DMS153 (cell line): Measurements from ENCODE around the gene TADA3.

Experiments
- DNase-seq: peaks from one replicate; lab custom pipeline; 2025; lab: John Stamatoyannopoulos, UW

TADA3 gene

DNA sequence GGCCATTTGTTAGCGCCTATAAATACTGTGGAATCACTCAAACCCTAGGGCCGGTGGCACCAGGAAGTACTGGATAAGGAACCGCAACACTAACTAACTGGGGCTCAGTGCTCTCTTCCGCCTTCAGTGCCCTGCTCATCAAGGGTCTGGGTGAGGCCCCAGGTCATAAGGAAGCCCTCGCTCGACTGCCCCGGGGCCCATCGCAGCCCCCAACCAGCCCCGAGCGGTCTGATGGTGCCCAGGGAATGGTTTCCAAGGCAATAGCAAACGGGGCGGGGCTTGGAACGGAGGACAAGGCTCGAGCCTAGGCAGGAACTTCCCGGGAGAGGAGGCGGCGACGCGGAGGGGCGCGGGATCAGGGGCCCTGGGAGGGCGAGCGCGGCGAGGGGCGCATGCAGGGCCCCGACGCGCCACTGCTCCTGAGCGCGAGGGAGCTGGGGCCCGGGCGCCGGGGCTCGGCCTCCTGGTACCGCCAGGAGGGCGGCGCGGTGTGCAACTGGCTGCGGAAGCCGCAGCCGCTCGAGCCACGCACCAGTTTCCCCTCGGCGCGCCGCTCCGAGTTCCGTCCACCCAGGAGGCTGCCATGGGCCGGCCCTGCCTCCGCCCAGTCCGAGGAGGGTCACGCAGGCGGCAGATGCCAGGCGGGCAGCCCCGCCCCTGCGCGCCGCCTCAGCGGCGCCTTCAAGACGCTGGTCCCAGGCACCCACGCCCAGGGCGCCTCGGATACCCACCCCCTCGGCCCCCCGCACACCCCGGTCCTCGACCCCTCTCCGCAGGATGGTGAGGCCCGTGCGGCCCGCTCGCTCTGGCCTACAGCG lies 17.6 kb upstream of the TADA3 start, which contains the start of gene TTLL3:
Gene TTLL3 (plus strand): TSS at position 648 of the 818 bp plus-strand sequence. CDS start 400 bp downstream, outside the sequence.
- DNase-seq: no peak

DNA sequence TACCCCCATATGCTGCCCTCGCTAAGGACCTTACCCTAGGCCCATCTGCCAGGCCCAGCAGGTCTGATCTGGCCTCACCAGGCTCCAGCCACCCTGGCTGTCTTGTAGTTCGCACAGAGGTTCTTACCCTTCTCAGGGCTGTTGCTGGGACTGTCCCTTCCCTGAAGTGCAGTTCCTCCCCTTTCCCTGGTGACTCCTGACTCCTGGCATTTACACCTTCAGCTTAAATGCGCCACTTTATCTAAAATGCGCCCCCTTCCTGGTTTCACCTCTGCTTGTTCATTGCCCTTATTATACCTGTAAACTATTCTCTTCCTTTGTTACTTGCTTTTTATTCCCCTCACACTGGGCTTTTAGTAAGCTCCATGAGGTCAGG lies 17.0 kb upstream of the TADA3 start:
- no peak for DNase-seq

DNA sequence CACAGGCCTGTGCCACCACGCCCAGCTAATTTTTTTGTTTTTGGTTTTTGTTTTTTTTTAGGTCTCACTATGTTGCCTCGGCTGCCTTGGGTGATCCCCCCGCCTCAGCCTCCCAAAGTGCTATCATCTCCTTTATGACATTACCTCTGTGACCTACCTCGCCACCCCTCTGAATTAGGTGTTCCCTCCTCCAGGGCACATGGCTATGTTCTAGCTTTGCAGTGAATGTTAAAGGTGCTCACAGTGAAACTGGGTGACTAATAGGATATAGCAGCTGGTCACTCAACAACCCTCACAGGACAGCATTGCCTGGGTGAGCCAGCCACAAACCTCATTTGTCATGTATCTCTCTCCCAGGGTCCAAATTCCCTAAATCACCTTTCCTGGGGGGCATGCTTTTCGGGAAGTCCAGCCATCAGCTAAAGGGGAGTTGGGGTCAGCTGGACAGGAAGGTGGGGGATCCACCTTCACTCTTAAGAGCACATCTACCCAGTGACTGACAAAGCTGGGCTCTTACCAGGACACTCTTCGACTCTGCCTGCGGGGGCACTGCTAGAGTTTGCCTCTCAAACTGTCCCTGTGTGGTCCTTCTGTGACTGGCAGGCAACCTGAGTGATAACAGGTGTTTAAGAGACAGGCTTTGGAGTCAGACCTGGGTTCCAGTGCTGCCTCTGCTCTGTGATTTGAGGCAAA lies 16.2 kb upstream of the TADA3 start:
- DNase-seq: no peak

DNA sequence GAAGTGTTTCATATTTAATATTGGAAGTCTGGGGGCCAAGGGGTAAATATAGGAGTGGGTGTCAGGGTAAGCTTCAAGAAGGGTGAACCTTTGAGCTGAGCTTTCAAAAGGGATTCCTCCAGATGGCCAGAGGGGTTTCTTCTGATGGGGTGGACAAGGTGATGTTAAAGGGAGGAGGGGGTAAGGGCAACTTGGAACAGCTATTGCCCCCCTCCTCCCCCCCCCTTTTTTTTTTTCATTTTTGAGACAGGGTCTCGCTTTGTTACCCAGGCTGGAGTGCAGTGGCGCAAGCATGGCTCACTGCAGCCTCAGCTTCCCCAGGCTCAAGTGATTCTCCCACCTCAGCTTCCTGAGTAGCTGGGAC lies 15.7 kb upstream of the TADA3 start:
- DNase-seq: no peak

DNA sequence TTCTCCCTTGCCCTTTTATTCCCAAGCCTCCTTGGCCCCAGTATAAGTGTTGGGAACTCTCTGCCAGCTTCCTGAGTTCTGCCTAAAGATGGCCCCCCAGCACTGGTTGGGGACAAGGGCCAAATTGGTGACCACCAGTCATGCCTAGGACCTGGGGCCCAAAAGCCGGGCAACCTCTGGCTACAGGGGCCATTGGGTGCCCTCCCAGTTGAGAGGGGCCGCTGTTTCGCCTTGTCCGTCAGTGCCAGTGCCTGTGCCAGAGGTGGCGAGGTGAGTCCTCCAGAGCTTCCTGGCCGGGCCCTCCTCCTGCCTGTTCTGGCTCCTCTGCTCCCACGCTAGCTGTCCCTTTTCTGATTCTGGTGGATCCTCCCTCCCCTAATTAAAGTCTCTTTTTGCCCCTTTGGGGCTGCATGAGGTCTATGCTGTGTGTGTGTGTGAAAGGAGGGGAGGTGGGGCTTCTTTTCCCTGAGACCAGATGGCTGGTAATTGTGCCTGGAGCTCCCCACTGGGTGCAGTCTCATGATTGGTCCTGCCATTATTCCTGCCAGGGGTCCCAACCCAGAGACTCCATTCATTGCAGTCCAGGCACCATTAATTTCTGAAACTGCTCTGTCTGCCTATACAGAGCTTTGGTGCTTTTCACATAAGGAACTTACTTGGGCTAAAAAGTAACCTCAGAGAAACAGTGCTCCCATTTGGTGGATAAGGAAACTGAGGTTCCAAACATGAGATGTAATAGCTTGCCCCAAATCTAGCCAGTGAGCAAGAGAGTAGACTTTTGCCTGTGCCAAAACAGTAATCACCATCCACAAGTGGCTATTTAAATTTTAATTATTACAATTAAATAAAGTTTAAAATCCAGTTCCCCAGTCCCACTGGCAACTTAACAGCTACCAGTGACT lies 14.7 kb upstream of the TADA3 start:
- DNase-seq: no peak

DNA sequence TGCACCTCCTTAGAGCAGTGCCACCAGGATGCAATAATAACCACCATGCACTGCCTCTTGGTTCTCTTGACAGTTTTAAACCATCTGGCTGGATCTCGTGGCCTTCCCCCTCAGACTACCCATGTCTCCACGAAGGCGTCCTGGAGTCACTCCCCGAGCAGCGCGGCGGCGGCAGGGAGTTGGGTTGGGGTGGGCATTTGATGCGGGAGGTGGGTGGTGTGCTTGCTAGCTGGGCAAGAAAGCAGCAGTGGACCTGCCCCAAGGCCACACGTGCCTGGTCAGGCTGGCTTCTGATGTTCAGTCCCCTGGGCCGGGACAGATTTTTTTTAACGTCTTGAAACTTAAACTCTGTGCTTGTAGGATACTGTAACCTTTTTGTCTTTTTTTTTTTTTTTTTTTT lies 13.9 kb upstream of the TADA3 start:
- no peak for DNase-seq

DNA sequence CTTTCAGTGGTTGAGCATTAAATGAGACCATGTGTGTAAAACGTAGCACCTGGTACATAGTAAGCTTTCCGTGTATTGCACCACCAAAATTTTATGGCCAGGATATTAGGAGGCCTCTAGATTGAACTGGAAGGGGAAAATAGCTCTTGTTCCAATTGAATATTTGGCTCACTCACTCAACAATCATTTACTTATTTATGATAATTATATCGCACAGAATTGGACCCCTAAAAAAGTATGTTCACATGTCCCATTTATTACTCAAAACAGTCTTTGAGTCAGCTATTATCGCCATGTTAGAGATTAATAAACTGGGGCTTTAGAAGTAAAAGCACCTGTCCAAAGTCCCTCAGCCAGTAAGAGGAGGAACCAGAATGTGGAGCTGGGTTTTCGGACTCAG lies 12.7 kb upstream of the TADA3 start:
- DNase-seq: no peak

DNA sequence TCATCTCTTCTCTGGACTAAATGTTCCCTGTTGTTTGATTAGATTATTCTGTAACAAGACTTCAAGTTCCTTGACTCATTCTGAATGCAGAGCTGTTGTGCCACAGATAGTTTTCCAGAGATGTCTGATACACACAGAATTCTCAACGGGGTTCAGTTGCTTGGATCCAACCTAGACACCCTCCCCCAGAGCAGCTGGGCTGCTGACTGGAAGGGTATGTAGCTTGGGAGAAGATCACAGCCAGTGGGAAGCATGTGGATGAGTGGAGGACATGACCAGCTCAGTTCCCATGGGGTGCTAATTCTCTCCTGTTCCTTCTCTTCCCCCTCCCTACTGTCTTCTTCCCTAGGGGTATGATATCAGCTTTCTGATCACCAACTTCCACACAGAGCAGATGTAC lies 11.2 kb upstream of the TADA3 start:
- DNase-seq: no peak

DNA sequence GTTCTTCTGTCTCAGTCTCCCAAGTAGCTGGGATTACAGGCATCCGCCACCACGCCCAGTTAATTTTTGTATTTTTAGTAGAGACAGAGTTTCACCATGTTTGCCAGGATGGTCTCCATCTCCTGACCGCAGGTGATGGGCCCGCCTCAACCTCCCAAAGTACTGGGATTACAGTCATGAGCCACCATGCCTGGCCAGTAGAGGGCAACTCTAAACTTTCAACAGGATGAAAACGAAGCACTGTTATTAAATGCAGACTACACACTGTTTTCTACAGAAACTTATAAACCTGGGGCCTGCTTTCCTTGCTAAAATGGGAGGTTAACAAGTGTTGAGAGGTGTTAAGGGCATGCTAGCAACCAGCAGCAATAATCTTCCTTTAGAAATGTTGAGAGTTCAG lies 8.3 kb upstream of the TADA3 start:
- no peak for DNase-seq

DNA sequence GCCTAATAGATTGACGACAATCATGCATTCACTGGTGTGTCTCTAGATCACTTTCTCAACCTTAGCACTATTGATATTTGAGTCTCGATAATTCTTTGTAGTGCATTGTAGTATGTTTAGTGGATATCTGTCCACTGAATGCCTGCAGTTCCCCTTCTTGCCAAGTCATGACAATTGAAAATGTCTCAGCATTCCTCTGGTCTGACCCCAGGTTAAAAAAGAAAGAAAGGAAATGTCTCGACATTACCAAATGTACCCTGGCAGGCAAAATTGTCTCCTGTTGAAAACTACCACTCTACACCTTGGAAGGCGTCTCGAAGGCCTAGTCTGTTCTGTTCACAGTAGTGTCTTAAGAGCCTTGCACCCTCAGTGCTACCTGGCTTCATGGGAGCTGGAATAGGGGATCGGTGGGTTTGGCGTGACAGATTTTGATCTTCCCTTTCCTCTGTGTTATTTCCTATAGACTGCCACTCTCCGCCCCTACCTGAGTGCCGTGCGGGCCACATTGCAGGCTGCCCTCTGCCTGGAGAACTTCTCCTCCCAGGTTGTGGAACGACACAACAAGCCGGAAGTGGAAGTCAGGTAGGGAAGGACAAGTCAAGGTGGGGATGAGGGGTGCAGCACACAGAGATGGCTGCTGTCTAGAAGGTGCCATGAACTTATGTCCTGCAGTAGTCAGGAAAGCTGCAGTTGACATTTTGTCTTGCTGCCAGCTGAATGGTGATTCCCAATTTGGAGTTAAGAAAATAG lies 5.1 kb upstream of the TADA3 start:
- DNase-seq: no peak

DNA sequence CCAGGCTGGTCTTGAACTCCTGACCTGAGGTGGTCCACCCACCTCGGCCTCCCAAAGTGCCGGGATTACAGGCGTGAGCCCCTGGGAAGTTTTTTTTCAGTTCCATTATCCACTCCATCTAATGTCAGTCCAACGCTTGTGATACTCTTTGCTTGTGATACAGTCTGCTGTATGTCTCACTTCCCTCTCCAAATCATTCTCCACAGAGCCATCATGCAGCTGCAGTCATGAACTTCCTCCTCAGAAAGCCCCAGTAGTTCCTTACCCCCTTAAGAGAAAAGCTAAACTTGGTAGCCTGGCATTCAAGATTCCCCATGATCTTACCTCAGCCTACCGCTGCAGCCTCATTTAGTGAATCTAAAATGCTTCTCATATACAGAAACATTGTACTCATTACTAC lies 2.9 kb upstream of the TADA3 start:
- no peak for DNase-seq

DNA sequence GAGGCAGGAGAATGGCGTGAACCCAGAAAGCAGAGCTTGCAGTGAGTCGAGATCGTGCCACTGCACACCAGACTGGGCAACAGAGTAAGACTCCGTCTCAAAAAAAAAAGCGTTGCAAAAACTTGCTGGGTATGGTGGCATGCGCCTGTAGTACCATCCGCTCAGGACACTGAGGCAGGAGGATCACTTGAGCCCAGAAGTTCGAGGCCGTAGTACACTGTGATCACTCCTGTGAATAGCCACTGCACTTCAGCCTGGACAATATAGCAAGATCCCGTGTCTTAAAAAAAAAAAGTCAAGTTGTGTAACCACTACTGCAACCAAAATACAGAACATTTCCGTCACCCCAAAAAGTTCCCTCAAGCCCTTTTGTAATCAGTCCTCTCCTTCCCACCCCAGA lies 2.1 kb upstream of the TADA3 start:
- DNase-seq: no peak

DNA sequence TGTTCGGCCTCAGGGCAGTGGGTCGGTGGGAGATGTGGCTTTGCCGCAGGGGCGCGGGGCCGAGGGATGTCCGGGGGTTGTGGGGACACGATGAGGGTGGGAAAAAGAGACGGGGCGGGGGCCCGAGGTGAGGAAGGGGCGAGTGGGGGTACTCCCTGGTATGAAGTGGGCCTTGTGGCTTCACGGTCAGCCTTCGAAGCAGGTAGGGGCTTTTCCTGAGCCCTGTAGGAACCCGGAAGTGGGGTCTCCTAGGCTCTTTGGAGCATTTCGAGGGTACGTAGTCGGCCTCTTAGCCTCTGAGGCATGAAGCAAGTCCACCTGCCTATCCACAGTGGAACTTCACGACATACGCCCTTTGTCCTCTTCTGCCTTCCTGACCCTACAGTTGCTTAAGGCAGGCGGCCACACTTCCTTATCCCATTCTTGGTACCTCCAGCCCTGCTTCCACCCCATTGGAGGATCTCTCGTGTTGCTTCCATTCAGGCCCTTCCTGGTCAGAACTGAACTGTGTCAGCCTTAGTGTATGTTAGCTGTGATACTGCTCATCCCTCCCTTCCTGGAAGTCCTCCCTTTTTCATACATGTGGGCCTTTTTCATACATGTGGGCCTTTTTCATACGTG lies 998 bp upstream of the TADA3 start:
- DNase-seq: no peak

DNA sequence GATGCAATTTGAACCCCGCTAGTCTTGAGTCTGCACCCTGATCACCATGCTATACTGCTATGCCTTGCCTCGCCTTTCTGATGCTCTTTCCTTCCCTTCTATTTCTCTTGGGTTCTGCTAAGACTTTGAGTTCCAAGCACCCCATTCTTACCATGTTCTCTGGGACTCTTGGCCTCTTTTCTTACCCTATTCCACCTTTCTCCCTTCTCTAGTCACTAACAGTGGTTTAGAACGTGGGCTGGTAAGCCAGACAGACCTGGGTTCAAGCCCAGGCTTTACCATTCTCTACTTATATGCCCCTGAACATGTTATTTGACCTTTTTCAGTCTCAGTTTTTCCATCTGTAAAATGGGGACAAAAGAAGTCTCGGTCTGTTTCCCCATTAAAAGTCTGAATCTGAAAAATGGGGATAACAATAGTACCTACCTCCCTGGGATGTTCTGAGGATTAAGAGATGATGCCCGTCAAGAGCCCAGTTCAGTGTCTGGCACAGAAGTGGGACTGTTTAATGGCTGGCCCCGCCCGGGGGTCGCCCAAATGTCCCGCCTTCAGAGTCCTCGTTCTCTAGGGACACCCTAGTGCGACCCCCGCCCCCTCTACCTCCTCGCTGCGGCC lies 376 bp downstream of the TADA3 start:
- DNase-seq: no peak

DNA sequence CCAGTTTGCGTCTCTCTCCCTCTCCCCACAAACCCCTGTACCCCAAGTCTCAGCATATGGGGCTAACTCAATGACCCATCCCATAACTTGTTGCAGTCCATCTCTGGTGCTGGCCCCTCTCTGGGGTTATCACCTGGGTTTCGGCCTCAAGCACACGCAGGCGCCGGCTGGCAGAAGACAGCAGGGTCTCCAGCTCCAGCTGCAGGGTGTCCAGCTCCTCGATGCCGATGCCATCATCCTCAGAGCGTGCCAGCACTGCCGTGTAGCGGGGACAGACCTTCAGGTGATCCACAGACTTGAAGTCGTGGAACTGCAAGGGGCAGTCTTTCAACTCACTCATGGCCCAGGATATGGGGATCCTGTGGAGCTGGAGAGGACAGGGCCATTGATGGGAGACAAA lies 1.1 kb downstream of the TADA3 start:
- DNase-seq: no peak

DNA sequence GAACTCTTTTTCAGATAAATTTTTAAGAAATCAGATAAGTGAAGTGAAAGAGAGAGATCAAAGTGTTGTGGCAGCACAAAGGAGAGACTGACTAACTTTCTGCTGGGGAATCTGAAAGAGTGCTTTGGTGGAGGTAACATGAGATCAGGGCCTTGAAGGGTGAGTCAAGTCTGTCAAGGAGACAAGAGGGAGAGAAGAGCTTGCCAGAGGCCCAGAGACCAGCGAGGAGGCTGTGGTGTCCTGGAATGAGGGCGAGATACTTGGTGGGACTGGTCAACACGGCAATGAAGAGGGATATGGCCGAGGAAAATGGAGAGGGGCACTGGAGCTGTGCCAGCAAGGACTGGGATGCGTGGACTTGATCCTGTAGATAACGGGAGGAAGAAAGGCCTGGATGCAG lies 4.6 kb downstream of the TADA3 start:
- DNase-seq: no peak

DNA sequence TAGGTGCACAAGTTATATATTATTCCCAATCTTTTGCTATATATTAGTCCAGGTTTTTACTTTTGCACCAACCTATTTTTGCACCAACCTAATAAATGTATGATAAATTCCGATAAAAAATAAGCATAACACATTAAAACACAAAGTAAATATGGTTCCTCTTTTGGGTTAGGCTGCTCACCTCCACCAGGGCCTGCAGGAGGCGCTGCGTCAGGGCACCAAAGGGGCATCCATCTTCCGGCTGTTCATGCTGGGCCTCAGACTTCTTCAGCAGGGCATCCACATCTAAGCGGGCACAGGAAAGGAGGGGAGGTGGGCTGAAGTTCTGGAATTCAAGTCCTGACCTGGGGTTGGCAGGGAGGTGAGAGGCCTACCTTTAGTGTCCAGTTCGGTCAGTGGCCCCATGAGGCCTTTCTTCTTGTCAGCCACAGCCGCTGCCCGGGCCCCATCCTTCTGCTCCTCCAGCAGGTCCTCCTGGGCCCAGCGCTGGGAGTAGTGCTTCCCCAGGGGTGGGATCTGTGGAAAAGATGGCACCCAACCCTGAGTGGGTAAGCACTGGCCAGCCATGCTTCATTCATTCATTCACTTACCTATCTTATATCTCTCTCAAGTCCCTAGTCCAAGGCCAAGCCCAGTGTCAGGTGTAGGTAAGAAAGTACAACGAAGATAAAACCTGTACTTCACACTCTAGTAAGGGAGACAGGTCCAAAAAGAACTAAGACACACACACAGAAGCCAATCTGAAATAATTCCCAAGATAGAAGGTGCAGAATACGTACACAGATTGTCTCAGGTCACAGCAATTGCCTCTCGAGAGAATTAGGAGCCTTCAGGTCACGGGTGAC lies 5.2 kb downstream of the TADA3 start:
- no peak for DNase-seq

DNA sequence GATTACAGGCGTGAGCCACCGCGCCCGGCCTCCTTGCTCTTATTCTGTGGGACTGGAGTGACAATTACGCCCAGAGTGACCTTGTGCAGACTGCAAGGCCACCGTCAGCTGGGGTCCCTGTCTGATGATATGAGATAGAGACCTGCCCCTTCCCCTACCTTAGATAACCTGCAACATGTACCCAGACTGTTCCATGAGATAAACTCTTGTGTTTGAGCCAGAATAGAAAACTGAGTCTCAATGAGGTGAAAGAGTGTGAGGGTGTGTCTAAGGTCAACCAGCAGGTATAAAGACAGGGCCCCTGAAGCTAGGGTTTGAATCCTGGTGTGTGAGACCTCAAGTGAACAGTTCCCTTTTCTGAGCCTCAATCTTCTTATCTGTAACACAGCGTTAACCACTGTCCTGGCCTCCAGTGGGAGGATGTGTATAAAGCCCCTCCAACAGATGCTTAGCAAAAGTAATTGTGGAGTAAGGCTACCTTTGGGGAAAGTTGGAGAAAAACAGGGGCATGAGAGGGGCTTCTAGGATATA lies 6.0 kb downstream of the TADA3 start:
- no peak for DNase-seq

DNA sequence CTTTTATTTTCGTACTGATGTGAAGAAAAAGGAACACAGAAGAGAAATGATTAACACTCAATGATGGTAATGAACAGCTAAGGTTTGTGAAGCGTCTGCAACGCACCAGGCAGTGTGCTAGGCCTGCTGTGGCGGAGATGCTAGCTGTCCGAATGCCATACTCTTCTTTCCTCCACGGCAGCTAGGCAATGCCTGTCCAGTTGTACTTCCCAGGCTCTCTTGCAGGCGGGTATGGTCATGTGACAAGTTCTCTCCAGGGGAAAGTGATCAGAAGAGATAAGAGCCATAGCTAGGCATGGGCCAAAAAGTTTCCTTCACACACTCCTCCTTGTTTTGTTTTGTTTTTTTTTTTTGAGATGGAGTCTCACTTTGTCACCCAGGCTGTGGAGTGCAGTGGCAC lies 6.7 kb downstream of the TADA3 start:
- DNase-seq: no peak

DNA sequence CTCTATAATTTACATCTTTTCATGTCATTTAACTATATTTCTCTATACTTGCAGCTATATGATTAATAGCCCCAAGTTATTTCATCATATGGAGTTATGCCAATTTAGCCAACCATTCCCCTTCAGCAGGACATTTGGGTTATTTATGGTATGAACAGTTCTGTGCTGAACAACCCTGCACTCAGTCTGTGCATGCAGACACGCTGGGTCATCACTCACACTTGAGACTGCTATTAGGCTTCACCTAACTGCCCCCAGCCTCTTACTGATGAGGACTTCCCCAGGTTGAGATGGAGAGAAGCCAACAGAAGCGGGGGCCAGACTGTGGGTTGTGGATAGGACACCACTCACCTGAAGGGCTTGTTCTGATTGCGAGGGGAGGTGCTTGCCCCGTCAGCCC lies 7.3 kb downstream of the TADA3 start:
- DNase-seq: no peak
